ENCODE results near the gene KCNG3.
A peak's percentile ranks its signal among the peaks of the same experiment; 100 is the strongest.

Gene KCNG3

DNA sequence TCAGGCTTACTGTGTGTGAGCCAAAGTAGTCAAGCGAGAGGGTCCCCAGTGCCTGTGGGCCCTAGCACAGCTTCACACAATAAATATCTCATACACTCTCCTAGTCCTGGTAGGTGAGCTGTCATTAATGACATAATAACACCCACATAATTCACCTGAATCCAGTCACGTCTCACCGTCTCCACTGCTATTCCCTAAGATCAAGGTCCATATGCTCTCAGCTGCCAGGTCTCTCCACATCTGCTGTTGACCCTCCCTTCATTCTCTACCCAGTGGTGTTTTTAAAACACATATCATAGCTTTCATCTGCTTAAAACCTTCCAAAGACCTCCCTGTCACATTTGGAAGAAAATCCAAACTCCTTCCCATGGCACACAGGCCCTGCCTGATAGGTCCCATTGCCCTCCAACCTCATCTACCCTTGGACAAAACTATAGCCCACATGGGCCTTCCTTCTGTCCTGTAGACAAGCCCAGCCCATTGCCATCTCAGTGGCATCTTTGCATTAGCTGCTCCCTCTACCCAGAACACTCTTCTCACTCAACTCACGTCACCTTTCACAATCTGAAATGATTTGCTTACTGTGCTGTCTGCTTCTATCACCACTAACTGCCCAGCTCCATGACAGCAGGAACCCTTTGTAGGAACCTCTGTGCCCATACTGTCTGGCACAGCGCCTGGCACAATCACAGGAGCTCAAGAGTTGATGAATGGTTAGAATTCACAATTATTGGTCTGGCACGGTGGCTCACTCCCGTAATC is 7.5 kb downstream of the KCNG3 start:
- DNase-seq (ENCODE audit: low spot score): no peak

GRCh38 chr2:42480402-42480801 is 13.4 kb downstream of the KCNG3 start:
- DNase-seq (ENCODE audit: low spot score): no peak

DNA sequence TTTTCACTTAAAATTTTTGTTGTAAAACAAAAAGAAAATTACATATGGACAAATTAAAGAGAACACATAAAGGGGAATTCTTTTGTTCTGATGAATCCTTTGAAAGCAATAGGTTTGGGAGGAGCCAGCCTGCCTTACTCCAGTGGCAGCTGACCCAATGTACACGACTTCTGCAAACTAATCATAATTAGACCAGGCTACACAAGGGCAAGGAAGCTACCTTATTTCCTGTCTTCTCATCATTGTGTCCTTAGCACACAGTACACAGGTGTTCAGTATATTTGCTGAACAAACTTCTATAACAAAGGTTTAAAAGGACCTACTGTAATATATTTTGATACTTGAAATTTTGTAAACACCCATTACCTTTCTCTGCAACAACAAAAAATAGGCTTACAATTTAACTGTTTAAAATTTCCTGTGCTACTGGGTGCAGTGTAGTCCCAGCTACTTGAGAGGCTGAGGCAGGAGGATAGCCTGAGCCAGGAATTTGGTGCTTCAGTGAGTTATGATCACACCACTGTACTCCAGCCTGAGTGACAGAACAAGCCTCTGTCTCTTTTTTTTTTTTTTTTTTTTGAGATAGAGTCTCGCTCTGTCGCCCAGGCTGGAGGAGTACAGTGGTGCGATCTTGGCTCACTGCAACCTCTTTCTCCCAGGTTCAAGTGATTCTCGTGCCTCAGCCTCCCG is 18.9 kb downstream of the KCNG3 start:
- no peak for DNase-seq (ENCODE audit: low spot score)

DNA sequence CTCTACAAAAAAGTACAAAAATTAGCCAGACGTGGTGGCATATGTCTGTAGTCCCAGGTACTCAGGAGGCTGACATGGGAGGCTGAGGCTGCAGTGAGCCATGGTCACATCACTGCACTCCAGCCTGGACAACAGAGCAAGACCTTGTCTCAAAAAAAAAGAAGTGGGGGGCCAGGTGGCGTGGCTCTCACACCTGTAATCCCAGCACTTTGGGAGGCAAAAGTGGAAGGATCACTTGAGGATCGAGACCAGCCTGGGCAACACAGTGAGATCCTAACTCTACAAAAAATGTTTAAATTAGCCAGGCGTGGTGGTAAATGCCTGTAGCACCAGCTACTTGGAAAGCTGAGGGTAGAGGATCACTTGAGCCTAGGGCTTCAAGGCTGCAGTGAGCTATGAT is 23.1 kb downstream of the KCNG3 start:
- DNase-seq (ENCODE audit: low spot score): no peak

GRCh38 chr2:42464631-42465030 is 29.2 kb downstream of the KCNG3 start:
- DNase-seq (ENCODE audit: low spot score): no peak

GRCh38 chr2:42463570-42463969 is 30.2 kb downstream of the KCNG3 start:
- no peak for DNase-seq (ENCODE audit: low spot score)

GRCh38 chr2:42459296-42459695 is 34.5 kb downstream of the KCNG3 start:
- no peak for DNase-seq (ENCODE audit: low spot score)

DNA sequence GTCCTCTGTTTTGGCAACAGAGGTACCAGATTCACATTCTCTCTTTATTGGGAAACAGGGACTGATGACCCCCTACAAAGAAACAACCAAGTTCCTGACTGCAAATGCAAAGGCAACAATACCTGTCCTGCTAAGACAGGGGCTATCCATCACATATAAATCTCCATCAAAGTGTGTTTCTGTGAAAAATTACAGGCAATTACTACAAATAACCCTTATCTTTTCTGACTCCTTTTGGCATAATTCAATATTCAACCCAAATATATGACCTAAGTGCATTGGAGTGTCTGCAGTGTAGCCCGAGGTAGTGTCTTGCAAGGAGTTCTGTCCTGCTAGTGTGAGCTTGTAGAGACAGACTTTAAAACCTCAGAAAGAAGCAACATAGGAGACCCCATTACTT is 35.4 kb downstream of the KCNG3 start:
- no peak for DNase-seq (ENCODE audit: low spot score)

DNA sequence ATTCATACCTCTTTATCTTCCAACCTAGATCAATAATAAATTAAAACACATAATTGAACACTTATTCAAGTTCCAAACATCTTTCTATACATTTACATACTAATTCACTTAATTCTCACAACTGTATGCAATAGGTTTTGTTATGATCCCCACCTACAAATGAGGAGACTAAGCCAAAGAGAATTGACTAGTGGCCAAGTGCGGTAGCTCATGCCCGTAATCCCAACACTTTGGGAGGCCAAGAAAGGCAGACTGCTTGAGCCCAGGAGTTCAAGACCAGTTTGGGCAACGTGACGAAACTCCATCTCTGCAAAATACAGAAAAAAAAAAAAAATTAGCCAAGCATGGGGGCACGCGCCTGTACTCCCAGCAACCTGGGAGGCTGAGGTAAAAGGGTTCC is 36.8 kb downstream of the KCNG3 start:
- DNase-seq (ENCODE audit: low spot score): no peak

- no peak for DNase-seq (ENCODE audit: low spot score)
Measured at GRCh38 chr2:42456126-42456839, 37.5 kb downstream of the KCNG3 start.

DNA sequence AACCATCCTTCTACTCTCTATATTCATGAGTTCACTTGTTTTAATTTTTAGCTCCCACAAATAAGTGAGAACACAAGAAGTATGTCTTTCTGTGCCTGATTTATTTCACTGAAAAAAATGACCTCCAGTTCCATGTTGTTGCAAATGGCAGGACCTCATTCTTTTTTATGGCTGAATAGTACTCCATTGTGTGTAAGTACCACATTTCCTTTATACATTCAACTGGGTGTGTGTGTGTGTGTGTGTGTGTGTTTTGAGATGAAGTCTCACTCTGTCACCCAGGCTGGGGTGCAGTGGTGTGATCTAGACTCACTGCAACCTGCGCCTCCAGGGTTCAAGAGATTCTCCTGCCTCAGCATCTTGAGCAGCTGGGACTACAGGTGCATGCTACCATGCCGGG is 41.2 kb downstream of the KCNG3 start:
- DNase-seq (ENCODE audit: low spot score): no peak

DNA sequence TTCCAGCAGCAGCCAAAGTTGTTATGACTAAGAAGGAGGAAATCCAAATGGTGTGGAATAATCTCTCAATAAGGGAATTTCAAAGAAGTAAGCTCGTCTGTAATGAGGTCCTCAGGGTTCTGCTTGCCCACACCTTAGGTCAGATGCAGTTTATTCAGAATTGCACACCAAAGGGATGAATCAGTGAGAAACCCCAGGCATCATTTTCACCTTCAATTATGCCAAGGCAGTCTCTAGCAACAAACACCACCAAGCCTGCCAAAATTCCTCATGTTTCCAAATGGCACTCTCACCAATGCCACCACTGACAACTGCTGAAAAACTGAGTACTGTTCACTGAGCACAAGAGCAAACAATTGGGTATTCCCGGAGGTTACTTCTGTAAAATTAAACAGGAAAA is 43.6 kb downstream of the KCNG3 start:
- DNase-seq (ENCODE audit: low spot score): no peak

GRCh38 chr2:42449163-42450087 is 44.4 kb downstream of the KCNG3 start:
- DNase-seq (ENCODE audit: low spot score): no peak

GRCh38 chr2:42448163-42448562 is 45.6 kb downstream of the KCNG3 start:
- no peak for DNase-seq (ENCODE audit: low spot score)

GRCh38 chr2:42446503-42447271 is 47.1 kb downstream of the KCNG3 start:
- DNase-seq (ENCODE audit: low spot score): no peak

- DNase-seq (ENCODE audit: low spot score): no peak
Measured at GRCh38 chr2:42443718-42444399, 49.9 kb downstream of the KCNG3 start.

- DNase-seq (ENCODE audit: low spot score): no peak
Measured at GRCh38 chr2:42442774-42443173, 51.0 kb downstream of the KCNG3 start.

DNA sequence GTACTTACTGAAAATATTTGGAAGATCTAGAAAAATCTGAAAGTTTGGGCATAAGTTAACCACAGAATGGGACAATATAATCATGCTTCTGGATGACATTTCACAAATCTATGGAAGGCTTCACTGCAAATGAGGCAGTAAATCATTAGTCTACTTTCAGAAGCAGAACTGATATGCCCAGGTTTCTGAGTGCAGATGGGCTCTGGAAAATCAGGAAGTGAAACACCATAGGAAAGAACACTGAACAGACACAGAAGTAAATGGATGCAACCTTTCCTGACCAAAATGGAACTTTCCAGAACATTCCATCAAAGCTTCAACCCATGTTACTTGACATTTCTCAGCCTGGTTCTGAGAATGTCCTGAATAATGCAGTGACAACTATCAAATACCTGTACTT is 55.1 kb downstream of the KCNG3 start:
- DNase-seq (ENCODE audit: low spot score): peak; percentile 11

DNA sequence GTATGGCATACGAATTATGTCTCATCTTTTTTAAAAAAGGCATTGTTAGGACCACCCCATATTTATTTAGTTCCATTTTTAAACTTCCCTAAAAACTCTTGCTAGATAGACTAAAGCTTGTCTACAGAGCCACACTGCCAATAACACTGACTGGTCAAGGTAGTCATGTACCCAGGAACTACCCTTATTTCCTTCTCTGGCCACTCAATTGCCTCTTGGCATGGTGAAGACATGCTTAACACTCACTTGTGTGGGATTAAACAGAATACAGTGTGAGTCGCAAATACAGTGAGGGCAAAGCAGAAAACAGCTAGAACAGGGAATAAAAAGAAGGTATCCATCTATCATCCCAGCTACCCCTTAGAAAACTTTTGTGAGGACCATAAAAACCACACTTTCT is 57.4 kb downstream of the KCNG3 start:
- DNase-seq (ENCODE audit: low spot score): no peak

DNA sequence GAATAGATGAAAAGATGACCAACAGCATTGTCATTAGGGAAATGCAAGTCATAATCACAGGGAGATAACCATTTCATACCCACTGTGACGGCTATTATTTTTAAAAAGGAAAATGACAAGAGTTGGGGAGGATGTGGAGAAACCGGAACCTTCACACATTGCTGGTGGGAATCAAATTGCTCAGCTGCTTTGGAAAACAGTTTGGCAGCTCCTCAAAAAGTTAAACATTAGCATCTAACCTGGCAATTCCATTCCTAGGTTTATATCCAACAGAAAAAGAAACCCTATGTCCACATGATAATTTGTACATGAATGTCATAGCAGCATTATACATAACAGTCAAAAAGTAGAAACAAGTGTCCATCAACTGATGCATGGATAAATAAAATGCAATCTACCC is 58.2 kb downstream of the KCNG3 start:
- no peak for DNase-seq (ENCODE audit: low spot score)

GRCh38 chr2:42430188-42430587 is 63.6 kb downstream of the KCNG3 start:
- DNase-seq (ENCODE audit: low spot score): no peak
